Psoas muscle (tissue), 8 donors: ENCODE data around the gene IL34. TPM values are rescaled to one million over a fixed set of nuclear protein-coding genes. Genes with fewer than 3 reads are reported as not detected.

Experiments
- ATAC-seq, 4 donors: fragments of 200-7000 bp; cut with Tn5 transposase; one replicate each; pipeline ENCODE4 v1.9.1; 2020; ENCODE audit warnings: moderate library complexity in 3 of 4, mild to moderate bottlenecking in 2 of 4
- DNase-seq, 2 donors: peaks; one replicate each; pipeline ENCODE4 v3.0.0-alpha.2; 2020
- H3K27ac ChIP-seq: fragments of 200-600 bp; one replicate; pipeline ENCODE4 v1.8.0; 2022
- H3K27me3 ChIP-seq, 3 donors: fragments of 200-600 bp in 1 of 3; one replicate each; pipeline versions ENCODE4 v1.6.1 to v1.8.0; 2013 to 2022; ENCODE audit warnings: low read length in 2 of 3, mild to moderate bottlenecking in 2 of 3, moderate library complexity in 1 of 3; ENCODE audit not compliant: insufficient read depth in 3 of 3
- H3K36me3 ChIP-seq, 2 donors: fragments of 200-600 bp in 1 of 2; one replicate each; pipeline versions ENCODE4 v1.6.1 to v1.8.0; 2013 to 2022; ENCODE audit warnings: low read depth in 1 of 2, mild to moderate bottlenecking in 1 of 2, moderate library complexity in 1 of 2; ENCODE audit not compliant: insufficient read depth in 1 of 2
- H3K4me1 ChIP-seq: fragments of 200-600 bp; one replicate; pipeline ENCODE4 v1.8.0; 2022
- H3K4me3 ChIP-seq: fragments of 200-600 bp; one replicate; pipeline ENCODE4 v1.8.0; 2022; ENCODE audit warnings: mild to moderate bottlenecking
- H3K9me3 ChIP-seq: fragments of 200-600 bp; one replicate; pipeline ENCODE4 v1.8.0; 2022
- CTCF ChIP-seq: fragments of 200-600 bp; IDR thresholded peaks from one replicate; pipeline ENCODE4 v1.8.0; 2022; ENCODE audit warnings: antibody characterized with exemption
- WGBS, 3 donors: extraction: QIAGEN DNeasy Blood & Tissue Kit; methylation state at CpG; one replicate each; pipeline versions ENCODE4 v1.1.6 to v1.1.7; 2013; 5-methylcytosine and 5-hydroxymethylcytosine counted together
- intact Hi-C, 2 donors: fragments of 100-400 bp; cut with DNase I; formaldehyde crosslinking; loops; one replicate each; pipeline versions ENCODE4 v1.11.0 to v1.14.2; 2022
- polyA plus RNA-seq, 3 donors: library from polyadenylated mRNA; stranded (reverse); fragments of 200-250 nt; gene quantifications; one replicate each; pipeline ENCODE4 v1.2.3, GENCODE V29; 2013
- total RNA-seq, 4 donors: library from RNA; stranded (reverse); fragmentation: NEBNext Ultra II Directional in 2 of 4; extraction: Animal tissue kit (Norgen Biotek cat#: 25700) in 2 of 4; gene quantifications; one replicate each; pipeline versions ENCODE4 v1.2.1 to v1.2.4, GENCODE V29; 2021 to 2023
- donor health status: healthy with polysubstance abuse.
- donor health status: DM: no; HTN: no; CAD: no; lungs with moderate emphysema.
- donor health status: Bipolar disorder and iron deficiency.
- donor health status: healthy.
- donor health status: DM: yes; HTN: yes; CAD: no.
- donor health status: DM: no; HTN: no; CAD: no.
- donor health status: DM: no; HTN: no; CAD: no.
- donor health status: DM: yes; HTN: yes; CAD: no.

The IL34 gene
- total and polyA plus RNA-seq, 7 donors, result 0.89 to 18.5 (median 6.5) TPM

- no peak for TF ChIP-seq CTCF
- H3K27ac ChIP-seq, result peak overlapping the region; percentile 86
- peak overlapping the region; percentile 91 for H3K4me3 ChIP-seq
- H3K27me3 ChIP-seq, result no peaks in the 10 kb centered on the region
- H3K36me3 ChIP-seq, result peaks cover 0 to 26% of the 10 kb centered on the region in 2 donors
- DNase-seq, result peak; percentile 25 to 60
- no peaks in the 10 kb centered on the region for H3K9me3 ChIP-seq
- no peak for ATAC-seq
- WGBS, 3 donors, result 43 to 59% (median 43%) methylated on average over 11 to 14 of the region's 14 CpGs
- peaks cover 70% of the 10 kb centered on the region for H3K4me1 ChIP-seq
- intact Hi-C loops, result loop anchor here in 1 of 2 donors (5.0 kb wide), 1 partner anchor 88 kb away; no protein-coding TSS in a partner anchor
Observed at GRCh38 chr16:70684146-70685060, 38.0 kb downstream of the IL34 start.

GRCh38 chr16:70685061-70685937, 38.9 kb downstream of the IL34 start:
- peak; percentile 37 to 66 for DNase-seq
- ATAC-seq, result peak in 1 of 4 donors; percentile 0
- H3K4me1 ChIP-seq, result peaks cover 79% of the 10 kb centered on the region
- peaks cover 0 to 19% of the 10 kb centered on the region in 2 donors for H3K36me3 ChIP-seq
- H3K4me3 ChIP-seq, result peak overlapping the region; percentile 91
- H3K27me3 ChIP-seq, result no peaks in the 10 kb centered on the region
- 2 to 3% (median 2%) methylated on average over 39 to 90 of the region's 90 CpGs for whole genome bisulfite sequencing, 3 donors
- no peaks in the 10 kb centered on the region for H3K9me3 ChIP-seq
- H3K27ac ChIP-seq, result peak overlapping the region; percentile 86
- TF ChIP-seq CTCF, result no peak
- intact Hi-C loops, result no loop called here

- H3K27me3 ChIP-seq, result no peaks in the 10 kb centered on the region
- H3K27ac ChIP-seq, result peak within 1 kb of the TSS; percentile 86
- 1 to 2% (median 1%) methylated on average over 26 to 72 of the region's 72 CpGs for WGBS, 3 donors
- intact Hi-C loops, result no loop called here
- DNase-seq, result peak; percentile 89 to 94
- ATAC-seq, result peak; percentile 69 to 72 (median 72)
- peak within 1 kb of the TSS; percentile 91 for H3K4me3 ChIP-seq
- H3K9me3 ChIP-seq, result no peaks in the 10 kb centered on the region
- no peak for TF ChIP-seq CTCF
- peaks cover 83% of the 10 kb centered on the region for H3K4me1 ChIP-seq
- H3K36me3 ChIP-seq, result peaks cover 0 to 12% of the 10 kb centered on the region in 2 donors
Observed at GRCh38 chr16:70685938-70686375, 39.6 kb downstream of the IL34 start, which contains the start of gene MTSS2. Gene MTSS2, minus strand, starts transcription at chr16:70686053. Its CDS starts 262 bp downstream, at chr16:70685791.

- H3K27me3 ChIP-seq, result no peaks in the 10 kb centered on the region
- WGBS, 3 donors, result 34 to 45% (median 44%) methylated on average over 20 to 29 of the region's 29 CpGs
- ATAC-seq, result peak in 3 of 4 donors; percentile 0 to 14 (median 0)
- intact Hi-C loops, result no loop called here
- peak overlapping the region; percentile 86 for H3K27ac ChIP-seq
- no peak for TF ChIP-seq CTCF
- peaks cover 0 to 12% of the 10 kb centered on the region in 2 donors for H3K36me3 ChIP-seq
- DNase-seq, result peak in 1 of 2 donors; percentile 56
- H3K9me3 ChIP-seq, result no peaks in the 10 kb centered on the region
- peaks cover 83% of the 10 kb centered on the region for H3K4me1 ChIP-seq
- peak overlapping the region; percentile 59 for H3K4me3 ChIP-seq
Observed at GRCh38 chr16:70686376-70687101, 40.2 kb downstream of the IL34 start.
